Stimulated activated naive B cell treated with anti-CD40 and anti-IgM and Interleukin-4, amounts not matched to agents 10 μg/mL and 1 μg/mL and 100 μg/mL, for 72 hours (primary cell): Measurements from ENCODE around the gene ASCC1.
"Not testable (repeated sequence)": the region's sequence is repeated elsewhere in the genome, so short reads cannot be mapped to it uniquely, and the experiment has no call there.

Experiments
- ATAC-seq, 2 donors: fragments of 150-1000 bp; cut with Tn5 transposase; replicated peaks; 2 replicates each; pipeline ENCODE4 v1.10.0; 2021; ENCODE audit warnings: moderate library complexity in 1 of 2
- DNase-seq: peaks from one replicate; pipeline ENCODE4 v3.0.0; 2021
- H3K27ac Mint-ChIP-seq: one replicate; pipeline ENCODE4 v1.8.0; 2022; ENCODE audit warnings: mild to moderate bottlenecking, mixed read lengths
- H3K27me3 Mint-ChIP-seq, 2 donors: one replicate each; pipeline ENCODE4 v1.8.0; 2022; ENCODE audit warnings: mixed read lengths in 2 of 2
- H3K36me3 Mint-ChIP-seq, 2 donors: one replicate each; pipeline ENCODE4 v1.8.0; 2022; ENCODE audit warnings: mixed read lengths in 2 of 2, mild to moderate bottlenecking in 1 of 2
- H3K4me1 Mint-ChIP-seq, 2 donors: one replicate each; pipeline ENCODE4 v1.8.0; 2022; ENCODE audit warnings: mixed read lengths in 2 of 2, mild to moderate bottlenecking in 1 of 2
- H3K4me3 Mint-ChIP-seq, 2 donors: one replicate each; pipeline ENCODE4 v1.8.0; 2022; ENCODE audit warnings: mild to moderate bottlenecking in 2 of 2, mixed read lengths in 2 of 2, moderate library complexity in 1 of 2
- H3K9me3 Mint-ChIP-seq, 2 donors: one replicate each; pipeline ENCODE4 v1.8.0; 2022; ENCODE audit warnings: mixed read lengths in 2 of 2, mild to moderate bottlenecking in 1 of 2

The ASCC1 gene

DNA sequence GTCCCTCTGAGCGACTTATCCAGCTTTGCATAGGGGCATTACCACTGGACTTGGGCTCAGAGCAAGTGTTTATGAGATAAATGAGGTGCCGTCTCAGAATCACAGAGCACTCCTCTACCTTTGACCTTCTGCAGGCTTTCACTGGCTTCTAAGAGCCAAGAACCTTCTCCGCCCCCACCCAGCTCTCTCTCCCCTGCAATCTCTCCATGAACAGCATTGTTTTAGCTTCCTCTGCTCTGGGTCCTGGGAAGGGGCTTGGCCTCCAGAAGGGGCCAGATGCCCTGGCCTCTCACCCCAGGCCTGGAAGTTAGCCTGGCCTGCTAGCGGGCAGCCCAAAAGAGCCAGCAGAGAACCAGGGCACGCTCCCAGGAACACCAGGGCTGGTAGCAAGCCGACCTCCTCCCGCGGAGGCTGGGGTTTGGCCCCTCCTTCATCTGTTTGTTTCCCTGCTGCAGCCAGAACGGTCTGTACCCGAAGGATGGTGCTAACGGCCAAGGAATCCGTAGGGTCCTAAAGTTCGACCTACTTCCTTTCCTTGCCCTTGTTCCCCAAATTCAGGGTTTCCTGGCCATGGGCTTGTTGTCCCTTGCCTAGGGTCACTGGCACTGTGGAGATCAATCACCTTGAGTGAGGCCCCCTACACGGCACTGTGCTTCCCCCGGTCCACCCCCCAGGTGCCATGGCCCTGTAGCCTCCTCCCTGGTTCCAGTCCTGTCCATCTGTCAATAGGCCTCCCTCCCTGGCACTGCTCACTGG is 38.9 kb upstream of the ASCC1 start:
- peaks cover 51 to 82% of the 10 kb centered on the region in 2 donors for H3K4me1 Mint-ChIP-seq
- DNase-seq (no peak), ATAC-seq (peak; percentile 30 to 33)
- no peaks in the 10 kb centered on the region for H3K36me3 Mint-ChIP-seq
- H3K4me3 Mint-ChIP-seq, result peak overlapping the region; percentile 61 to 75
- H3K27me3 Mint-ChIP-seq, result no peaks in the 10 kb centered on the region
- no peaks in the 10 kb centered on the region for H3K9me3 Mint-ChIP-seq
- peak overlapping the region; percentile 72 for H3K27ac Mint-ChIP-seq

DNA sequence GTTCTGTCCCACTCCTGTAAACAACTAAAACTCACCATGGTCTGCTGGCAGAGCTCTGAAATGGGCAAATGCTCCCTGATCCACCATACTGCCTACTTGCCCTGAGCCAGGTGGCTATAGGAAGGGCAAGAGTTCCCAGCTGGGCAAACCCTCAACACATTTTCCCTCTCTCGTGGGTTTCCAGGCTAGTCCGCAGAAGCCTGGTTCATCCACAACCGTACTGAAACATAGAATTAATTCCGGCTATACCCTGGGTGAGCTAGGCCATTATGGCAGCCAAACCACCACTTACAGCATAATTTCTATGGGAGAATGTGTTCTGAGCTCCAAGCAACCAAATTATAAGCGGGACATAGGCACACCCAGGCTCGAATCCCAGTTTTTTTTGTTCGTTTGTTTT is 37.5 kb upstream of the ASCC1 start:
- Mint-ChIP-seq H3K36me3 (no peaks in the 10 kb centered on the region), H3K4me1 (peaks cover 45 to 80% of the 10 kb centered on the region in 2 donors), H3K27ac (peak overlapping the region; percentile 22), H3K27me3 (no peaks in the 10 kb centered on the region), H3K9me3 (no peaks in the 10 kb centered on the region), H3K4me3 (no peak overlapping the region)
- ATAC-seq (no peak), DNase-seq (no peak)

DNA sequence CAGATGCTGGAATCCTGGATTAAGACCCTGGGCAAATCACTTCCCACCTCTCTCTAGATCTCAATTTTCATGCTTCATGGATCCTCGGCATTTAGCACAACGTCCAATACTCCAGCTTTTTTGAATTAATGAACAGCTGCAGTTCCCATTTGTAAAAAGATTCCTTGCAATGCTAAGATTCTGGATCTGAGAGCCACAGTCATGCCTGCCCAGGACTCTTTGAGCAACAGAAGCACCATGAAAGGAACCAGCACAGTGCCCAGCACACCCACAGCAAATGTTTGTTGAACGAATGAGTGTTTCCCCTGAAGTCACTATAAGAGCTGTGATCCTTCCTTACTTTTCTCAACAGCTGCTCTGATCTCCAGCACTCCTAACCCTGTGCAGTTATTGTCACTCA is 36.9 kb upstream of the ASCC1 start:
- no peaks in the 10 kb centered on the region for H3K9me3 Mint-ChIP-seq
- peak overlapping the region; percentile 20 for H3K27ac Mint-ChIP-seq
- no peak overlapping the region for H3K4me3 Mint-ChIP-seq
- ATAC-seq, result no peak
- peaks cover 48 to 82% of the 10 kb centered on the region in 2 donors for H3K4me1 Mint-ChIP-seq
- H3K36me3 Mint-ChIP-seq, result no peaks in the 10 kb centered on the region
- no peaks in the 10 kb centered on the region for H3K27me3 Mint-ChIP-seq
- no peak for DNase-seq

DNA sequence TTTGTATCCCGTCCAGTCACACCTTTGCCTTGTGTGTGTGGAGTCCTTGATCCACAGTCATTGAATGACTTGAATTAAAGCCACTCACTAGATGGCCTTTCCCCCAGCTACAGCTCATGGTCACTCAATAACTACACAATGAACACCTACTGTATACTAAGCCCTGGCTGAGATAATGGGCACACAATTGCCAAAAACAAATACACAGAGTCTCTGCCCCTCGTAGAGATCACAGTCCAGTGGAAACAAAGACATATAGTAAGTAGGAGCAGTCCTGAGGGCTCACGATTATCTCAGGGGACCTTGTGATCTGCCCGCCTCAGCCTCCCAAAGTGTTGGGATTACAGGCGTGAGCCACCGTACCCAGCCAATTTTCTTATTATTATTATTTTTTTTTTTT is 35.6 kb upstream of the ASCC1 start:
- no peak for DNase-seq
- no peaks in the 10 kb centered on the region for H3K9me3 Mint-ChIP-seq
- peaks cover 44 to 83% of the 10 kb centered on the region in 2 donors for H3K4me1 Mint-ChIP-seq
- H3K27ac Mint-ChIP-seq, result peak overlapping the region; percentile 14
- no peak for ATAC-seq
- H3K36me3 Mint-ChIP-seq, result no peaks in the 10 kb centered on the region
- no peak overlapping the region for H3K4me3 Mint-ChIP-seq
- no peaks in the 10 kb centered on the region for H3K27me3 Mint-ChIP-seq

DNA sequence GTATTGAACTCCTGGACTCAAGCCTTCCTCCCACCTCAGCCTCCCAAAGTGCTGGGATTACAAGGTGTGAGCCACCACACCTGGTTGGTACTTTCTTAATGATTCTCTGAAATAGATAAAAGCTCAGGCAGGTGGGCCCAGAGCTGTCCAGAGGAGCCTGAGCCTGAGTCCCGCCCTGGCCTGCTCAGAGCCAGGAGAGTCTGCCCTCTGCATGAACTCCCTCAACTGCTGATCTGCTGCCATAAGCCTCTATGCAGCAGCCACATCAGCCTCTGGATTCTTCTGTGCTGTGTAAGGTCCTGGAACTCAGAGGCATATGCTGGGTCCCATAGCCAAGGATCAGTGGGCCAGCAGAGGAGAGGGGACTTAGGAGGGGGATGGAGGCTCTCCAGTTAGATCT is 34.6 kb upstream of the ASCC1 start:
- H3K4me3 Mint-ChIP-seq, result peak overlapping the region in 1 of 2 donors; percentile 44
- no peak overlapping the region for H3K27ac Mint-ChIP-seq
- DNase-seq (no peak), ATAC-seq (no peak)
- H3K9me3 Mint-ChIP-seq, result no peaks in the 10 kb centered on the region
- H3K36me3 Mint-ChIP-seq, result no peaks in the 10 kb centered on the region
- H3K4me1 Mint-ChIP-seq, result peaks cover 45 to 84% of the 10 kb centered on the region in 2 donors
- no peaks in the 10 kb centered on the region for H3K27me3 Mint-ChIP-seq

DNA sequence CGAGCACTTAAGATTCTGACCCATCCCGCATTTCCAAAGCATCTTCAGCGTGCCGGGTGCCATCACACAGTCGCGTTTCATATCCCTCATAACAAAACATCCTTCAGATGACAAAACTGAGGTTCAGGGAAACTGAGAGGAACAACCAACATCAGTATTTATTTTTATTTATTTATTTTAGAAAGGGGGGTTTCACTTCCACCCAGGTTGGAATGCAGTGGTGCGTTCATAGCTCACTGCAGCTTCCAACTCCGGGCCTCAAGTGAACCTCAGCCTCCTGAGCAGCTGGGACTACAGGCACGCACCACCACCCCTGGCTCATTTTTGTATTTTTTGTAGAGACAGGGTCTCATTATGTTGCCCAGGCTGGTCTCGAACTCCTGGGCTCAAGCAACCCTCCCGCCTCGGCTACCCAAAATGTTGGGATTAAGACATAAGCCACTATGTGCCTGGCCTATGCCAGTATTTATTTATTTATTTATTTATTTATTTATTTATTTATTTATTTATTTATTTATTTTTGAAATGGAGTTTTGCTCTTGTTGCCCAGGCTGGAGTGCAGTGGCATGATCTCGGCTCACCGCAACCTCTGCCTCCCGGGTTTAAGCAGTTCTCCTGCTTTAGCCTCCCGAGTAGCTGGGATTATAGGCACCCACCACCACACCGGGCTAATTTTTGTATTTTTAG is 33.2 kb upstream of the ASCC1 start:
- ATAC-seq, result peak; percentile 9 to 22
- Mint-ChIP-seq H3K4me3 (peak overlapping the region; percentile 74 to 77), H3K27ac (peak overlapping the region; percentile 96), H3K4me1 (peaks cover 45 to 84% of the 10 kb centered on the region in 2 donors)
- H3K9me3 Mint-ChIP-seq, DNase-seq, H3K27me3 Mint-ChIP-seq, H3K36me3 Mint-ChIP-seq: not testable (repeated sequence)

DNA sequence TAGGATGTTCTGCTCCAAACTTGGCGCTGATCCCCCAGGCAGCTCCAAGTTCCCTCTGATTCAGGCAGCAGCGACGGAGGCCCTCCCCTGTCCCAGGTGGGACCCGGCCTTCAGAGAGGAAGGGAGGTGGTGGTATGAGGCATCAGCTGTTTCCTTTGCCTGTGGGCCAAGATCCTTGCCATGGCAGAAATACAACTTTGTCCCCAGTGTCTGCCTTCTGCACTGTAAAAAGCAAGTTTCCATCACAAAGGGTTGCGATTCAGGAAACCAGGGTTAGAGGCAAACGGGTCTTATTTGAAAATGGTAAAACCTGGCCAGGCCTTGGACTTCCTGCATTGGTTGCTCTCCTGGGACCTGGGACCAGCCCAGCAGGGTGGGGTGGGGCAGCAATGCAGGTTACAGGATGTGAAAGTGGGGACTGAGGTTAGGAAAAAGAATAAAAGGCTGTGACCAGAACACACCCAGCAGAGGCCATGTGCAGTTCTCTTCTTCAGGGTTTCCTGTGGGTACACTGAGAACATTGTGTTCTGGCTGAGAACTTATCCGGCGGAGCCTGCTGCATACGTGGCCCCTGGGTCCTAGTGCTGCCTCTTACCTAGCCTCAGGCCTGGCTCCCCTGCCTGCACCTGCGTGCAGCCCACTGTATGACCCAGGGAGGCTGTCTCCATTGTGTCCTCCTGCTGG is 32.5 kb upstream of the ASCC1 start:
- DNase-seq (peak; percentile 85), ATAC-seq (peak; percentile 87 to 88)
- H3K4me1 Mint-ChIP-seq, result peaks cover 49 to 89% of the 10 kb centered on the region in 2 donors

DNA sequence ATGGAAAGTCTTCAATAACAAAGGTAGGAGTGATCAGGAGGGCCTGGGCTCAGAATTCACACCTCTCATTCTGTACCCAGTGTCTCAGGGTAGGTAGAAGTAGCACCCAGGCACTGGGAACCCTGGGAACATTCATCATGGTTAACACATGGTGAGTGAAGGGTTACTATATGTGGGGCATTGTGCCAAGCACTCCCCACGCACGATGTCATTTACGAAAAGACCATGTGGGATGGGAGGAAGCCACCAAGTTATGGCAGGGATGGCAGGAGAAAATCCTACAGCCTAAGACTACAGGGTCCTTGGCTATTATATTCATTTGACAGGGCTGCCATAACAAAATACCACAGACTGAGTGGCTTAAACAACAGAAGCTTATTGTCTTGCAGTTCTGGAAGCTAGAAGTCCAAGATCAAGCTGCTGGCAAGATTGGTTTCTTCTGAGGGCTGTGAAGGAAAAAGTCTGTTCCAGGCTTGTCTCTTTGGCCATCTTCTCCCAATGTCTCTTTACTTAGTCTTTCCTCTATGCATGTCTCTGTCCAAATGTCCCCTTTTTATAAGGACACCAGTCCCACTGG is 30.0 kb upstream of the ASCC1 start:
- no peak for DNase-seq
- Mint-ChIP-seq H3K4me1 (peaks cover 55 to 92% of the 10 kb centered on the region in 2 donors), H3K27ac (peak overlapping the region; percentile 62), H3K27me3 (no peaks in the 10 kb centered on the region), H3K4me3 (no peak overlapping the region), H3K36me3 (no peaks in the 10 kb centered on the region), H3K9me3 (no peaks in the 10 kb centered on the region)
- no peak for ATAC-seq

More for the DNA sequence above, 32.5 kb upstream of the ASCC1 start:
- Mint-ChIP-seq H3K27ac (peak overlapping the region; percentile 96), H3K9me3 (no peaks in the 10 kb centered on the region), H3K36me3 (no peaks in the 10 kb centered on the region), H3K4me3 (peak overlapping the region; percentile 74 to 77), H3K27me3 (no peaks in the 10 kb centered on the region)

DNA sequence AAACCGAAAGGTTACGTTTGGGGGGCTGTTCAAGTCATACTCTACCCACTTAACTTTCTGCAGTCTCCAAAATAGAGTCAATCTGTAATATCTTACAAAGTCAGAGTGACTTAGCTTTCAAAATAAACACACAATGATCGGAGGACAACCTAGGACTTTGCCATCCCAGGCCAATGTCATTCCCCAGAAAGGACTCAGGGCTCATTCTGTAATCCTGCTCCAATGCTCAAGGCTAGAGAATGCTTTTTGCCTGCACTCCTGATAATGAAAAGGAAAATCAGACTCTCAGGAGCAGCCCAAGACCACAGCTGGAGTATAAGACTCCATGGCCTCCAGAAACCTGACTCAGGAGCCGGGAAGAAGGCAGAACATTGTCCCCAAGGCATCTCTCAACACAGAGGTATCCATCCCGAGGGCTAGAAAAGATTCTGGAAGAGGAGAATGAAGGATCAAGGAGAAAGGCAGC is 28.5 kb upstream of the ASCC1 start:
- Mint-ChIP-seq H3K9me3 (no peaks in the 10 kb centered on the region), H3K36me3 (peaks cover 0 to 3% of the 10 kb centered on the region in 2 donors), H3K4me3 (no peak overlapping the region), H3K27ac (peak overlapping the region; percentile 42), H3K4me1 (peaks cover 53 to 95% of the 10 kb centered on the region in 2 donors), H3K27me3 (no peaks in the 10 kb centered on the region)
- DNase-seq (no peak), ATAC-seq (no peak)

DNA sequence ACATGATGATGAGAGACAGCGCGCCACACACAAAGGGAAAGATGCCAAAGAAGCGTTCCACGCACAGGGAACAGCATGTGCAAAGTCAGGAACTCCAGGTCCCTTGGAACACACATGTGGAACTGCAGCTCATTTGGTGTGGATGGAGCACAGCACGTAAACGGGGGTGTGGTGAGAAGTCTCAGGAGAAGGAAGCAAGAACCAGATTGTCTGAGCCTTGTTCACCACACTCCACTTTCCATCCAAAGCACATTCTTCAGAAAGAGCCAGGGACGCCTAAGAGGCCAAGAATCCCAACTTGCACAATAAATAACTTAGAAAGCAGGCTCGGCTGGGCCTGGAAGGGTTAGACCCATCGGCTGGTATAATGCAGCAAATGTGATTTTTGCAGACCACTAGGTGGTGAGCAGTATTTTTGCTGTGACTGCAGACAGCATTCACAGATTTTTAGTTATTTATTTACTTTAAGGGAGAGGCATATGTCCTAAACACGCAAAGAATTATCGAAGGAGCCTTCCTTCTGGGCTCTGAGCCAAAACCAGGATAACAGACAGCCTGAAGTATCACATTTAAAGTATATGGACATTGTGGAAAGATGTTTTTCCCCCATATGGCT is 27.9 kb upstream of the ASCC1 start:
- Mint-ChIP-seq H3K36me3 (peaks cover 0 to 5% of the 10 kb centered on the region in 2 donors), H3K4me1 (peaks cover 53 to 97% of the 10 kb centered on the region in 2 donors), H3K4me3 (no peak overlapping the region), H3K27me3 (no peaks in the 10 kb centered on the region), H3K9me3 (no peaks in the 10 kb centered on the region), H3K27ac (peak overlapping the region; percentile 42)
- DNase-seq, result no peak
- no peak for ATAC-seq

DNA sequence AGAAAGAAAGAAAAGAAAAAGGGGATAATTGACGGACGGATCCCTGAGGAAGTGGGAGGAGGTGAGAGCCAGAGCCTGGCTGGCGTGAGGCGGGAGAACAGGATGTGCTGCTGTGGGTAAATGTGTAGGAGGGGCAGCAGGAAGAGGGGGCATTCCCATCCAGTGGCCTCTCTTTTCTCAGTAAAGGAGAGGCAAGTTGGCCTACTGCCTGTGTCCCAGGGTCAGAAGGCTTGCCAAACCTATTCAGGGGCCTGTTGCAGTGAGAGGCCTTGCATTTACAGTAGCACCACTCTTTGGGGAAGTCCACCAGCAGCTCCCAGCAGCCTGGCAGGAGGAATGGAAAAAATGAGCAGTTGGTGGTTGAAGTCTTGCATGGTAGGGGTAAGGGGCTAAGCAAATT is 26.6 kb upstream of the ASCC1 start:
- H3K4me1 Mint-ChIP-seq, result peaks cover 45 to 91% of the 10 kb centered on the region in 2 donors
- DNase-seq (peak; percentile 66), ATAC-seq (peak; percentile 75 to 76)
- no peaks in the 10 kb centered on the region for H3K27me3 Mint-ChIP-seq
- peak overlapping the region; percentile 2 to 32 for H3K4me3 Mint-ChIP-seq
- H3K27ac Mint-ChIP-seq, result peak overlapping the region; percentile 84
- peaks cover 0 to 5% of the 10 kb centered on the region in 2 donors for H3K36me3 Mint-ChIP-seq
- no peaks in the 10 kb centered on the region for H3K9me3 Mint-ChIP-seq

DNA sequence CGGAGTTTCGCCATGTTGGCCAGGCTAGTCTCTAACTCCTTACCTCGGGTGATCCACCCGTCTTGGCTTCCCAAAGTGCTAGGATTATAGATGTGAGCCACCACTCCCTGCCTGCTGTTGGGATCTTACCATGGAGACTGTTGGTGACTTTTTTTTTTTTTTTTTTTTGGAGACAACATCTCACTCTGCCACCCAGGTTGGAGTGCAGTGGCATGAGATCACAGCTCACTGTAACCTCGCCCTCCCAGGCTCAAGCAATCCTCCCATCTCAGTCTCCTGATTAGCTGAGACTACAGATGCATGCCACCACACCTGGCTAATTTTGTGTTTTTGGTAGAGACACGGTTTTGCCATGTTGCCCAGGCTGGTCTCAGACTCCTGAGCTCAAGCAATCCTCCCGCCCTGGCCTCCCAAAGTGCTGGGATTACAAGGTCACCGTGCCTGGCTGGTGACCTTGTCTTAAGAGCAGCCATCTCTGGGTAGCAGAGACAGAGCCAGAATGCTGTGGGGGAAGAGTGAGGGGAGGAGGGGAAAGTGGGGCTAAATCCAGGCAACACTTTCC is 25.7 kb upstream of the ASCC1 start:
- Mint-ChIP-seq H3K4me1 (peaks cover 45 to 83% of the 10 kb centered on the region in 2 donors), H3K4me3 (peak overlapping the region in 1 of 2 donors; percentile 39), H3K27ac (peak overlapping the region; percentile 91), H3K27me3 (no peaks in the 10 kb centered on the region), H3K36me3 (peaks cover 5 to 9% of the 10 kb centered on the region in 2 donors), H3K9me3 (no peaks in the 10 kb centered on the region)
- no peak for DNase-seq
- ATAC-seq, result no peak

DNA sequence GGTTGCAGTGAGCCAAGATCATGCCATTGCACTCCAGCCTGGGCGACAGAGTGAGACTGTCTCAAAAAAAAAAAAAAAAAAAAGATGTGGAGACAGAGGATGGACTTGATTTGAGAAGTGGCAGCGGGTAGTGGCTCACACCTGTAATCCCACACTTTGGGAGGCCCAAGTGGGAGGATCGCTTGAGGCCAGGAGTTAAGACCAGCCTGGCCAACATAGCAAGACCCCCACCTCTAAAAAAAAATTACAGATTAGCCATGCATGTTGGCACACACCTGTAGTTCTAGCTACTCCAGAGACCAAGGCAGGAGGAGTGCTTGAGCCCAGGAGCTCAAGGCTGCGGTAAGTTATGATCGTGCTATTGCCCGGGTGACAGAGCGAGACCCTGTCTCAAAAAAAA is 24.3 kb upstream of the ASCC1 start:
- no peak overlapping the region for H3K4me3 Mint-ChIP-seq
- H3K9me3 Mint-ChIP-seq, result no peaks in the 10 kb centered on the region
- DNase-seq, result no peak
- no peak overlapping the region for H3K27ac Mint-ChIP-seq
- no peak for ATAC-seq
- H3K36me3 Mint-ChIP-seq, result peaks cover 13 to 17% of the 10 kb centered on the region in 2 donors
- H3K27me3 Mint-ChIP-seq, result no peaks in the 10 kb centered on the region
- H3K4me1 Mint-ChIP-seq, result peaks cover 41 to 71% of the 10 kb centered on the region in 2 donors
